ENCODE results near the gene MFGE8. TPM values are rescaled to one million over a fixed set of nuclear protein-coding genes. Genes with fewer than 3 reads are reported as not detected.
A peak's percentile ranks its signal among the peaks of the same experiment; 100 is the strongest.

Gene MFGE8
- total RNA-seq, 1 experiment from 2014 or later = 118 TPM

DNA sequence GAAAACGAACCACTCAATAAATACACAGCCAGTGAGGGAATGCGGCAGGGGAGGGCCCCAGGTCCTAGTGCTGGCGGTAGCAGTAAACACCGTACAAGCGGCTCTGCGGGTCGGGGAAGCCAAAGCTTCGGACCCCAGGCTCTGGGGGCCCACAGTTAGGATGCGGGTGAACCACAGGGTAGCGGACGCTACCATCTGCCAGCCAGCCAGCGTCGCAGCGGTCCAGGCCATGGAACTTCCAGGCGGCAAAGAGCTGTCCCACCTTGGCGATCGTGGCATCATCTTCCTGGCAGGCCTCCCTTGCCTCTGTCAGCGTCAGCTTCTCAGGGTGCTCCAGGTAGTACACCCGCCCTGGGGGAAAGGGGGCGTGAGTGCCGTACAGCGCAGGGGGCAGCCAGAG lies 35.3 kb downstream of the MFGE8 start:
- POLR2A ChIA-PET (ENCODE audit: low non-redundant PET) = no interaction called here
- H3K4me3 ChIP-seq (ENCODE audit: low read depth, low read length, poor library complexity, severe bottlenecking) = no peak overlapping the region
- no TSS peak for BruUV-seq (replicated peaks)
- no peaks in the 10 kb centered on the region for H3K9me3 ChIP-seq (ENCODE audit: low read depth, low read length, poor library complexity, severe bottlenecking)
- H3K27ac ChIP-seq (ENCODE audit: low read depth, low read length, poor library complexity, severe bottlenecking) = no peak overlapping the region
- peaks cover 17% of the 10 kb centered on the region for H3K27me3 ChIP-seq (replicated peaks; ENCODE audit: insufficient read depth, low read depth, low read length, poor library complexity)
- CTCF ChIA-PET = interaction anchor here (0.8 kb wide), 1 partner anchor 11 kb away, joined by 3 read pairs; no protein-coding TSS in a partner anchor
- DNase-seq (ENCODE audit: low spot score) = no peak
- H3K4me1 ChIP-seq (ENCODE audit: insufficient read depth, low read length, poor library complexity, severe bottlenecking) = no peaks in the 10 kb centered on the region
- no peak for TF ChIP-seq EZH2 (IDR thresholded peaks at IDR 0.05; ENCODE audit: borderline replicate concordance, low read depth, low read length, poor library complexity, severe bottlenecking)
- no peaks in the 10 kb centered on the region for H3K36me3 ChIP-seq (ENCODE audit: insufficient read depth, low read length, poor library complexity, severe bottlenecking)
- intact Hi-C loops (cut with micrococcal nuclease; ENCODE audit: unreplicated experiment) = no loop called here

DNA sequence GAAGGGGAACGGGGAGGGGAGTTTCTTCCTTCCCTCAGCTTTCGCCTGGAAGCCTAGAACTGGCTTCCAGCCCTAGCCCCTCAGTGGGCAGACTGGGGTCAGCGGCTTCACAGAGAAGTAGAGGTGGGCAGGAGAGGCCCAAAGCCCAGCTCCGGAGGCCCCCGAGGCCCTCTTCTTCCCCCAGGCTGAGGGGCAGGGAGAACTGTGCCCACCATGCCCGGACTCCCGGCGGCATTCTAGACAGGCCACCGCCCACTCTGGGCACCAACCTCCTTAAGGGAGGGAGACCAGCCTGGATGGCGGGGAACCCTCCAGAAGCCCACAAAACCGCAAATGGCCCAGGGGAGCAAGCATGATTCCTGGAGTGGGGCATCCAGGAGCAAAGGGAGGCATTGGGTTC lies 35.8 kb downstream of the MFGE8 start:
- Histone ChIP-seq H3K4me3 (ENCODE audit: low read depth, low read length, poor library complexity, severe bottlenecking) (no peak overlapping the region), H3K4me1 (ENCODE audit: insufficient read depth, low read length, poor library complexity, severe bottlenecking) (no peaks in the 10 kb centered on the region), H3K27me3 (replicated peaks; ENCODE audit: insufficient read depth, low read depth, low read length, poor library complexity) (peaks cover 20% of the 10 kb centered on the region), H3K36me3 (ENCODE audit: insufficient read depth, low read length, poor library complexity, severe bottlenecking) (no peaks in the 10 kb centered on the region), H3K9me3 (ENCODE audit: low read depth, low read length, poor library complexity, severe bottlenecking) (no peaks in the 10 kb centered on the region), H3K27ac (ENCODE audit: low read depth, low read length, poor library complexity, severe bottlenecking) (no peak overlapping the region)
- CTCF ChIA-PET = no interaction called here
- BruUV-seq (replicated peaks) = no TSS peak
- no peak for DNase-seq (ENCODE audit: low spot score)
- intact Hi-C loops (cut with micrococcal nuclease; ENCODE audit: unreplicated experiment) = no loop called here
- POLR2A ChIA-PET (ENCODE audit: low non-redundant PET) = no interaction called here
- TF ChIP-seq EZH2 (IDR thresholded peaks at IDR 0.05; ENCODE audit: borderline replicate concordance, low read depth, low read length, poor library complexity, severe bottlenecking) = no peak
- TF ChIP-seq, protein P1, sequence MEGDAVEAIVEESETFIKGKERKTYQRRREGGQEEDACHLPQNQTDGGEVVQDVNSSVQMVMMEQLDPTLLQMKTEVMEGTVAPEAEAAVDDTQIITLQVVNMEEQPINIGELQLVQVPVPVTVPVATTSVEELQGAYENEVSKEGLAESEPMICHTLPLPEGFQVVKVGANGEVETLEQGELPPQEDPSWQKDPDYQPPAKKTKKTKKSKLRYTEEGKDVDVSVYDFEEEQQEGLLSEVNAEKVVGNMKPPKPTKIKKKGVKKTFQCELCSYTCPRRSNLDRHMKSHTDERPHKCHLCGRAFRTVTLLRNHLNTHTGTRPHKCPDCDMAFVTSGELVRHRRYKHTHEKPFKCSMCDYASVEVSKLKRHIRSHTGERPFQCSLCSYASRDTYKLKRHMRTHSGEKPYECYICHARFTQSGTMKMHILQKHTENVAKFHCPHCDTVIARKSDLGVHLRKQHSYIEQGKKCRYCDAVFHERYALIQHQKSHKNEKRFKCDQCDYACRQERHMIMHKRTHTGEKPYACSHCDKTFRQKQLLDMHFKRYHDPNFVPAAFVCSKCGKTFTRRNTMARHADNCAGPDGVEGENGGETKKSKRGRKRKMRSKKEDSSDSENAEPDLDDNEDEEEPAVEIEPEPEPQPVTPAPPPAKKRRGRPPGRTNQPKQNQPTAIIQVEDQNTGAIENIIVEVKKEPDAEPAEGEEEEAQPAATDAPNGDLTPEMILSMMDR (conservative IDR thresholded peaks at IDR 0.05; ENCODE audit: low read depth, low read length) = no peak

- DNase-seq (ENCODE audit: low spot score) = no peak
- ChIA-PET POLR2A (ENCODE audit: low non-redundant PET) (no interaction called here), CTCF (interaction anchor here (0.7 kb wide), 1 partner anchor 205 kb away, joined by 7 read pairs; no protein-coding TSS in a partner anchor)
- Histone ChIP-seq H3K4me1 (ENCODE audit: insufficient read depth, low read length, poor library complexity, severe bottlenecking) (no peaks in the 10 kb centered on the region), H3K36me3 (ENCODE audit: insufficient read depth, low read length, poor library complexity, severe bottlenecking) (no peaks in the 10 kb centered on the region), H3K4me3 (ENCODE audit: low read depth, low read length, poor library complexity, severe bottlenecking) (no peak overlapping the region), H3K27me3 (replicated peaks; ENCODE audit: insufficient read depth, low read depth, low read length, poor library complexity) (peaks cover 28% of the 10 kb centered on the region), H3K9me3 (ENCODE audit: low read depth, low read length, poor library complexity, severe bottlenecking) (no peaks in the 10 kb centered on the region), H3K27ac (ENCODE audit: low read depth, low read length, poor library complexity, severe bottlenecking) (no peak overlapping the region)
- no TSS peak for BruUV-seq (replicated peaks)
- intact Hi-C loops (cut with micrococcal nuclease; ENCODE audit: unreplicated experiment) = no loop called here
- TF ChIP-seq, protein P1 (conservative IDR thresholded peaks at IDR 0.05; ENCODE audit: low read depth, low read length) = no peak
- TF ChIP-seq EZH2 (IDR thresholded peaks at IDR 0.05; ENCODE audit: borderline replicate concordance, low read depth, low read length, poor library complexity, severe bottlenecking) = no peak
Measured at GRCh38 chr15:88876573-88876972, 36.6 kb downstream of the MFGE8 start.

GRCh38 chr15:88874684-88875083 lies 38.5 kb downstream of the MFGE8 start:
- Histone ChIP-seq H3K9me3 (ENCODE audit: low read depth, low read length, poor library complexity, severe bottlenecking) (no peaks in the 10 kb centered on the region), H3K27ac (ENCODE audit: low read depth, low read length, poor library complexity, severe bottlenecking) (no peak overlapping the region), H3K4me1 (ENCODE audit: insufficient read depth, low read length, poor library complexity, severe bottlenecking) (no peaks in the 10 kb centered on the region), H3K27me3 (replicated peaks; ENCODE audit: insufficient read depth, low read depth, low read length, poor library complexity) (peaks cover 32% of the 10 kb centered on the region), H3K36me3 (ENCODE audit: insufficient read depth, low read length, poor library complexity, severe bottlenecking) (no peaks in the 10 kb centered on the region), H3K4me3 (ENCODE audit: low read depth, low read length, poor library complexity, severe bottlenecking) (peak overlapping the region; percentile 4)
- BruUV-seq (replicated peaks) = no TSS peak
- CTCF ChIA-PET = interaction anchor here (1.0 kb wide), 1 partner anchor 8 kb away, joined by 3 read pairs; no protein-coding TSS in a partner anchor
- no peak for DNase-seq (ENCODE audit: low spot score)
- TF ChIP-seq EZH2 (IDR thresholded peaks at IDR 0.05; ENCODE audit: borderline replicate concordance, low read depth, low read length, poor library complexity, severe bottlenecking) = no peak
- TF ChIP-seq, protein P1 (conservative IDR thresholded peaks at IDR 0.05; ENCODE audit: low read depth, low read length) = no peak
- POLR2A ChIA-PET (ENCODE audit: low non-redundant PET) = no interaction called here
- intact Hi-C loops (cut with micrococcal nuclease; ENCODE audit: unreplicated experiment) = no loop called here

Data from A673 (cell line).